Bronchial epithelial cell (primary cell): Measurements from ENCODE around the gene RAET1G. TPM values are rescaled to one million over a fixed set of nuclear protein-coding genes. Genes with fewer than 3 reads are reported as not detected.
"Not testable (repeated sequence)": the region's sequence is repeated elsewhere in the genome, so short reads cannot be mapped to it uniquely, and the experiment has no call there.

Source experiments
- DNase-seq: peaks from one replicate; pipeline ENCODE4 v3.0.0-alpha.2; 2010; ENCODE audit warnings: low read depth
- FAIRE-seq: peaks from 2 replicates; lab custom pipeline; 2011; peaks lifted over from hg19 to GRCh38; lab: Jason Lieb, UNC
- H3K27me3 ChIP-seq: 2 replicates; pipeline ENCODE4 v1.5.1; 2011; ENCODE audit warnings: low read length; ENCODE audit not compliant: control insufficient read depth, insufficient read depth
- H3K36me3 ChIP-seq: 2 replicates; pipeline ENCODE4 v1.5.1; 2011; ENCODE audit warnings: low read length; ENCODE audit not compliant: control insufficient read depth, insufficient read depth
- H3K4me3 ChIP-seq: 2 replicates; pipeline ENCODE4 v1.5.1; 2011; ENCODE audit warnings: mild to moderate bottlenecking, low read depth, low read length, control low read depth
- total RNA-seq: library from RNA; depleted of rRNA; stranded (reverse); fragments of >200 nt; gene quantifications from 2 replicates; pipeline ENCODE4 v1.2.1, GENCODE V29; 2014
- TF ChIP-seq, protein P1 (sequence below): IDR thresholded peaks from 2 replicates; pipeline ENCODE4 v1.5.1; 2011; ENCODE audit warnings: mild to moderate bottlenecking, moderate library complexity, low read length, control low read depth, inconsistent platforms; ENCODE audit not compliant: insufficient read depth, severe bottlenecking

Gene RAET1G, protein sequence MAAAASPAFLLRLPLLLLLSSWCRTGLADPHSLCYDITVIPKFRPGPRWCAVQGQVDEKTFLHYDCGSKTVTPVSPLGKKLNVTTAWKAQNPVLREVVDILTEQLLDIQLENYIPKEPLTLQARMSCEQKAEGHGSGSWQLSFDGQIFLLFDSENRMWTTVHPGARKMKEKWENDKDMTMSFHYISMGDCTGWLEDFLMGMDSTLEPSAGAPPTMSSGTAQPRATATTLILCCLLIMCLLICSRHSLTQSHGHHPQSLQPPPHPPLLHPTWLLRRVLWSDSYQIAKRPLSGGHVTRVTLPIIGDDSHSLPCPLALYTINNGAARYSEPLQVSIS
- 26.6 and 45.0 TPM in 2 replicates for total RNA-seq

DNA sequence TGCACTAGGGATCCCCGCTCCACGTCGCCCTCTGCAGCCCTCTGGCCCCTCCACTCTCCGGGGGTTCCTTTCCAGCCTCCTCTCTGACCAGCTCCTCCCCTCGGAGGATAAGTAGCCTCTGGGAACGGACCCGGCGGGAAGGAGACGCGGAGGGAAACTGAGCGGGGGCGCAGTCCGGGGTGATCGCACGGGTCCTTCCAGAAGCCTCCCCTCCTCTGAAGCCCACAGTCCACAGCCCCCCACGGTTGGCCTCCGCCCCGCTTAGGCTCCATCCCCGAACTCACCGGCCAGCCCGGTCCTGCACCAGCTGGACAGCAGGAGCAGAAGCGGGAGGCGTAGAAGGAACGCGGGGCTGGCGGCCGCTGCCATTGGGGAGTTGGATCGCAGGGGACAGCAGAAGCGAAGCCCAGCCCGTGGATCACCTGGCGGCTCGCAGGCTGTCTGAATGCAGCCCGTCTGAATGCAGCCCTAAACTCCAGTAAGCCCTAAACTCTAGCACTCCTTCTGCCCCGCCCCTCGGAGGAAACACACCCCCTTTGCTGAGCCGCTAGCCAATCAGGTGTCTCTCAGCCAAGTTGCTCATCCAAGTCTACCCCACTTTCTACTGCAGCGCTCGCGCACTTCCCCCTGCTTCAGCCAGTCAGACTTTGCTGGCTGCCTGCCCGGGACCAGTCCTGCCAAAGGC lies at the start of gene RAET1G:
Gene RAET1G, minus strand, starts transcription at position 480 of the 685 bp plus-strand sequence. Its CDS starts 111 bp downstream, at position 369.
- DNase-seq, result peak; percentile 94
- H3K36me3 ChIP-seq, result peaks cover 16% of the 10 kb centered on the region
- TF ChIP-seq, protein P1, sequence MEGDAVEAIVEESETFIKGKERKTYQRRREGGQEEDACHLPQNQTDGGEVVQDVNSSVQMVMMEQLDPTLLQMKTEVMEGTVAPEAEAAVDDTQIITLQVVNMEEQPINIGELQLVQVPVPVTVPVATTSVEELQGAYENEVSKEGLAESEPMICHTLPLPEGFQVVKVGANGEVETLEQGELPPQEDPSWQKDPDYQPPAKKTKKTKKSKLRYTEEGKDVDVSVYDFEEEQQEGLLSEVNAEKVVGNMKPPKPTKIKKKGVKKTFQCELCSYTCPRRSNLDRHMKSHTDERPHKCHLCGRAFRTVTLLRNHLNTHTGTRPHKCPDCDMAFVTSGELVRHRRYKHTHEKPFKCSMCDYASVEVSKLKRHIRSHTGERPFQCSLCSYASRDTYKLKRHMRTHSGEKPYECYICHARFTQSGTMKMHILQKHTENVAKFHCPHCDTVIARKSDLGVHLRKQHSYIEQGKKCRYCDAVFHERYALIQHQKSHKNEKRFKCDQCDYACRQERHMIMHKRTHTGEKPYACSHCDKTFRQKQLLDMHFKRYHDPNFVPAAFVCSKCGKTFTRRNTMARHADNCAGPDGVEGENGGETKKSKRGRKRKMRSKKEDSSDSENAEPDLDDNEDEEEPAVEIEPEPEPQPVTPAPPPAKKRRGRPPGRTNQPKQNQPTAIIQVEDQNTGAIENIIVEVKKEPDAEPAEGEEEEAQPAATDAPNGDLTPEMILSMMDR, result no peak
- FAIRE-seq, result peak; percentile 72
- no peaks in the 10 kb centered on the region for H3K27me3 ChIP-seq
- peak within 1 kb of the TSS; percentile 86 for H3K4me3 ChIP-seq

DNA sequence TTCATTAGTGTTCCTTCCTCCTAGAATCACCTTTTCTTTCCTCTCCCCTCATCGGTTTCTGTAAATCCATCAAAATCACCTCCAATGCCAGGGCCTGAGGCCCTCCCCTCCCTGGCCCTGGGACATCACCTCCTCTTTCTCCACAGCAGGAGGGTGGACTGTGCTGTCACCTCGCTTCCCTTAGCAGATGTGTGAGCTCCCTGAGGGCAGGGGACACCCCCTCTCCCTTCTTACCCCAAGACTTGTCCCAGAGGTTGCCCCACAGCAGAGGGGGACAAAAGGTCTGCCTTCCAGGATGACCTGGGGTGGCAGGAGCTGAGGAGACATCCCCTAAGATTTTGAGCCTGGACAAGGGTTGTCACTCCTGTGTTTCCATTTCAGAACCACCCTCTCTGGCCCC lies 46.7 kb upstream of the RAET1G start:
- peaks cover 14% of the 10 kb centered on the region for H3K27me3 ChIP-seq
- FAIRE-seq (no peak), DNase-seq (no peak)
- no peaks in the 10 kb centered on the region for H3K36me3 ChIP-seq
- H3K4me3 ChIP-seq, result no peak overlapping the region
- TF ChIP-seq, protein P1, result no peak

DNA sequence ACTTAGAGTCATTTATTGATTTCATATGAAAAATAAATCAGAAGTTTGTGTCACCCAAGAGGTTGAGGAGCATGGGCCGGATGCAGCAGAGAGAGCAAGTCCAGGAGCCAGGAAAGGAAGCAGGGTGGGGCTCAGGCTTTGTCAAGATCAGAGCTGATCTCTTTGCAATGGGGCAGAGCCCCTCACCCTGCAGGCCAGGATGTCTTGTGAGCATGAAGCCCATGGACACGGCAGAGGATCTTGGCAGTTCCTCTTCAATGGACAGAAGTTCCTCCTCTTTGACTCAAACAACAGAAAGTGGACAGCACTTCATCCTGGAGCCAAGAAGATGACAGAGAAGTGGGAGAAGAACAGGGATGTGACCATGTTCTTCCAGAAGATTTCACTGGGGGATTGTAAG lies 46.0 kb upstream of the RAET1G start:
- peaks cover 21% of the 10 kb centered on the region for H3K27me3 ChIP-seq
- H3K36me3 ChIP-seq, FAIRE-seq, DNase-seq, H3K4me3 ChIP-seq: not testable (repeated sequence)

DNA sequence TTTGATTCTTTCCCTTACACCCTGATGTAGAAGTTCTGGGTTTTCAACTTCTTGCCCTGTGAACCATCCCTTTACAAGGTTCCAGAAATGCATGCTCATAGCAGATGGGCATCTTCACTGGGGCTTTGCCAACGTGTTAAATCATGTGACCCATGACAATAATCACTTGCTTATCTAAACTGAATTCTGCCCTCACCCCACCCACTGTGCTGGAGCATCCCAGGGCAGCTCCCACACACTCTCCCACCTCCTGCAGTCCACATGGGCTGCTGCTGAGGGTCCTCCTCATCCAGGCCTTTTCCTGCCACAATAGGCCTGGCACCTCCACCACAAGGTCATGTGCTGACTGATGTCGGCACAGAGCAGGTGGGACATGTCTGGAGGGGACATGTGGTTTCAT lies 45.1 kb upstream of the RAET1G start:
- FAIRE-seq, H3K4me3 ChIP-seq, H3K36me3 ChIP-seq, DNase-seq: not testable (repeated sequence)
- peaks cover 19% of the 10 kb centered on the region for H3K27me3 ChIP-seq

DNA sequence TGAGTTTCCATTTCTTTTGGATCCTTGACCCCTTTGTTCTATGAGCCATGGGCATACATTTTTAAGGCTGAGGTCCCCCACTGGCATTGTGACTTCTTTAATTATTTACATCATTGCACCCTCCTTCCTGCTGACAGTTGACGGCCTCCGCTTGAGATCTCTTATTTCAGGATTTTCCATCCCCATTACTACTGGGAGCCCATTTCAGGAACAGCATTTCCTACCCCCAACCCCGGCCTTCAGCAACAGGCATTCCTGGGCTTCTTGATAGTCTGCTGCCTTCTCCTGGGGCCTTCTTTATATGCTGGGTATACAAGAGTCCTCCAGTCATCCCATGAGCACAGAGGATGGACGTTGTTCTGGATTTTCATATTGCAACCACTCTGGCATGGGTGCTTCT lies 44.7 kb upstream of the RAET1G start:
- no peak overlapping the region for H3K4me3 ChIP-seq
- FAIRE-seq (no peak), DNase-seq (no peak)
- TF ChIP-seq, protein P1, result no peak
- peaks cover 20% of the 10 kb centered on the region for H3K27me3 ChIP-seq
- no peaks in the 10 kb centered on the region for H3K36me3 ChIP-seq

DNA sequence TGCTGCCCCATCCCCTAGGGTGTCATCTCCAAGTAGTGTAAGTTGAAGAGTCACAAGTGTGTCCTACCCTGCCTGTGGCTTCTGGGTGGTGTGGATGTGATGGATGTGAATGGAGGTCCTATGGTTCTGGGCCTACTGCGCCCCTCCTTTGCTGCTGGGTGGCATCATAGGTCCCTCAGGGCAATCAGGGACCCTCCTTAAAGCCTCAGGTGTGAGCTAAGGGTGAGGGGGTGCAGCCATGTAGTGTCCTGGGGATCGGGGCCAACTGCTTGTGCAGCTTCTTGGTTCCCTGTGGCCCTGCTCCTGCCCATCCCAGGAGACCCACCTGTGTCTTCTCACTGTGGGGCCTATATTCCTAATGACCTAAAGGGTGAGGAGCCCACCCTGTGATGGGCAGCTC lies 43.4 kb upstream of the RAET1G start:
- FAIRE-seq, H3K4me3 ChIP-seq, H3K36me3 ChIP-seq, DNase-seq: not testable (repeated sequence)
- H3K27me3 ChIP-seq, result peaks cover 20% of the 10 kb centered on the region

DNA sequence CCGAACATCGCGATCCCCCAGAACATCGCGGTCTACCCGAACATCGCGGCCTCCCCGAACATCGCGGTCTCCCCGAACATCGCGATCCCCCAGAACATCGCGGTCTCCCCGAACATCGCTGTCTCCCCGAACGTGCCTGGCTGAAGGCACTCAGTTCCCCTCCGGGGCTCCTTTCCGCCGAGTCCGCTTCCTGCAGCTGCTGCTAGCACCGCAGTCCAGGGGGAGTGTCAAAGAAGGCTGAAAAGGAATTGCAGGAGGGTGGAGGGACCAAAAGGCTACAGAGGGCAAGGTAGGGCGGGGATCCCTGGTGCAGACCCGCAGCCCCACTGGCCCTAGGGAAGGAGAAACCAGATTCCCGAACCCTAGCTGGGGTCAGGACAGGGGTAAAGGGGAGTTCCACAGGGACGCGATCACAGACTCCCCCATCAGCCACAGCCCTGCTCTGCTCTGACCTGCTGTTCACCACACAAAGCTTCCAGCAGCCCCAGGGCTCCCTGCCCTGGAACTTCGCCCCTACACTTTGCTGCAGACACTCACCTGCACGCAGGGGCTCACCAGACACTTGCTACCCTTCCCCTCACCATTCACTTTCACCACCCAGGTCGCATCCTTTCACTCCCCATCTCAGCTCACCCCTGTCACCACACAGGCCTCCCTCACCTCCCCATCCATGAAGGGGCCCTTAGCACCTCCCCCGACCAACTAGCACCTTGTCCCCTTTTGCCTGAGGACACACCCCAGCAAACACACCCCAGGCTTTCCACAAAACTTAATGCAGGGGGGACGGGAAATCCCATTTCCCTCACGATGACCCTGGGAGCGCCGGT lies 42.5 kb upstream of the RAET1G start:
- TF ChIP-seq, protein P1, result no peak
- Histone ChIP-seq H3K4me3 (peak overlapping the region; percentile 58), H3K36me3 (no peaks in the 10 kb centered on the region), H3K27me3 (peaks cover 20% of the 10 kb centered on the region)
- no peak for DNase-seq
- no peak for FAIRE-seq
